BLaER1 (cell line): ENCODE measurements around the gene RPS24.

Experiments used
- H3K27ac ChIP-seq: shearing (Covaris generic); formaldehyde crosslinking; 2 replicates; pipeline ENCODE4 v1.8.1; 2022
- H3K27me3 ChIP-seq: shearing (Covaris generic); formaldehyde crosslinking; 2 replicates; pipeline ENCODE4 v1.8.1; 2022
- H3K36me3 ChIP-seq: shearing (Covaris generic); formaldehyde crosslinking; 2 replicates; pipeline ENCODE4 v1.8.1; 2022
- H3K4me1 ChIP-seq: shearing (Covaris generic); formaldehyde crosslinking; 2 replicates; pipeline ENCODE4 v1.8.1; 2022
- H3K4me2 ChIP-seq: shearing (Covaris generic); formaldehyde crosslinking; 2 replicates; pipeline ENCODE4 v1.8.1; 2022
- H3K4me3 ChIP-seq: shearing (Covaris generic); formaldehyde crosslinking; 2 replicates; pipeline ENCODE4 v1.8.1; 2022
- H3K9ac ChIP-seq: shearing (Covaris generic); formaldehyde crosslinking; 2 replicates; pipeline ENCODE4 v1.8.1; 2022
- H3K9me3 ChIP-seq: shearing (Covaris generic); formaldehyde crosslinking; 2 replicates; pipeline ENCODE4 v1.8.1; 2022
- H4K20me1 ChIP-seq: shearing (Covaris generic); formaldehyde crosslinking; 2 replicates; pipeline ENCODE4 v1.8.1; 2022
- Cebpa-rat ChIP-seq: shearing (Covaris generic); IDR thresholded peaks from 2 replicates; pipeline ENCODE4 v1.8.1; 2022

The RPS24 gene

DNA sequence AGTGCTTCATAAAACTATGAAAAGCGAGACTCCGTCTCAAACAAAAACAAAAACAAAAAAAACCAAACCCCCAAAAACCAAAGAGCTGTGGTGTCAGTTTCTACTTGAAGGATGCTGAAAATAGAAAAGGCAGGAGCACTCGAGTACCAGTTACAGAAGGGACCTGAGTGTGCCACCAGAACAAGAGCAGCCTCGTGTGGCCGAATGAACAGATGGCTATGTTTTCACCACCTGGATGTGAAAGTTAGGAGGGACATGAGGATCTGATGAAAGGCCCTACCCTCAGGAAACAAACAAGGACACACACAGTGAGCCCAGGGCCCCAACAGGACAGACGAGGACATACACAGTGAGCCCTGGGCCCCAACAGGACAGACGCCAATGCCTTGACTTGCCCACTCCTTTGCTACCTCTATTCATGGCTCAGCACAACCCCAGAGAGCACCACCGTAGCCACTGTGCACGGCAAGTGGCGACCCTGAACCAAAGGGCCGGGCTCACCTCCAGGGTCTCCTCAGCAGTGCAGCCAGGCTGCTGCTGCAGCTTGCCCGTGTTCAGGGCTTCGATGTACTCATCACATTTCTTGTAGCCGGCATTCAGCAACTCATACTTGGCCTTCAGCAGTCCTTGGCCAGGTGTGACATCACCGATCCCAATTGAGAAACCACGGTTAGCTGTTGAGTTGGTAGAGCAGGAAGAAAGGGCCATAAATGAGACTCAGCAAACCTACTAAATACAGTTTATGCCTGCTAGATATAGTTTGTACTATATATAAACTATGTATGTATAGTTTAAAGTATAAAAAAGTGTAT is 29.2 kb upstream of the RPS24 start:
- Histone ChIP-seq H3K27me3 (no peaks in the 10 kb centered on the region), H3K36me3 (peaks cover 96% of the 10 kb centered on the region)

DNA sequence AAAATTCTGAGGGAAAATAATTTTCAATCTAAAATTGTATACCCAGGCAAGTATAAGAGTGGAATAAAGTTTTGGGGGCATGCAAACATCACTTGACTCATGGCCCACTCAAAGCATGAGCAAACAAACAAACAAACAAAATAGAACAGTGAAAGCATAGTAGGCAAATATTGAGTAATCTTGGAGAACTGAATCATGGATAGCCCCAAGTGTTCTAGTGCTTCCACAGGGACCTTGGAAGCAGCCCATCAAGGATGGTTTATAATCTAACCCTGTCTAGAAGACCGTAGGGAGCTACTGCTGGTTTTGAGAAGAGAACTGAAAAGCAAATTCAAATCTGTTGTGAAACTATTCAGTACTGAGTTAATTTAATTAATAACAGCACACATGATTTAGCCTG is 26.5 kb upstream of the RPS24 start:
- Histone ChIP-seq H4K20me1 (no peaks in the 10 kb centered on the region), H3K4me3 (no peak overlapping the region), H3K36me3 (peaks cover 96% of the 10 kb centered on the region), H3K9me3 (no peaks in the 10 kb centered on the region), H3K27ac (no peak overlapping the region), H3K4me1 (no peaks in the 10 kb centered on the region), H3K9ac (no peak overlapping the region), H3K4me2 (no peak overlapping the region), H3K27me3 (no peaks in the 10 kb centered on the region)
- TF ChIP-seq Cebpa-rat = no peak

More for the DNA sequence above, 29.2 kb upstream of the RPS24 start:
- Histone ChIP-seq H3K4me1 (no peaks in the 10 kb centered on the region), H3K9me3 (peaks cover under 1% of the 10 kb centered on the region; the same call in 1 of the 2 replicates), H3K4me2 (no peak overlapping the region), H4K20me1 (peaks cover 6% of the 10 kb centered on the region; the same call in 1 of the 2 replicates), H3K4me3 (no peak overlapping the region), H3K9ac (no peak overlapping the region), H3K27ac (no peak overlapping the region)
- no peak for TF ChIP-seq Cebpa-rat

DNA sequence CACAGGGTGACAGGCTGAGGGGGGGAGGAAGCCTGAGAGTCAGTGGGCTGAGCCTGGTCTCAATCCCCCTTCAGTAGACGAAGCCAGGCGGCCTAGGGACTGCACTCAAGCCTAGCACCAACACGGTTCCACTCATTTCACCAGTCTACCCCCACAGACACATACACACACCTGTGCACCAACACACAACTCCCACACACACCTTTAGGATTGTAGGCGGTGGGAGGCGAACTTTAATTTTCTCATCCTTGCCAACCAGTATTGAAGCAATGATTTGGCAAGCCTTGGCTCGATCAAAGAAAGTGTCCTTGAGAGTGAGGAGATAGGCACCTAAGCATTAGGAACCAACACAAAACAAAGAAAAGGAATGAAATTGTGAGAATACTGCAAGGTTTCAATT is 24.0 kb upstream of the RPS24 start:
- H3K4me2 ChIP-seq = no peak overlapping the region
- H4K20me1 ChIP-seq = no peaks in the 10 kb centered on the region
- no peak for TF ChIP-seq Cebpa-rat
- H3K27me3 ChIP-seq = no peaks in the 10 kb centered on the region
- H3K4me3 ChIP-seq = no peak overlapping the region
- no peaks in the 10 kb centered on the region for H3K9me3 ChIP-seq
- no peak overlapping the region for H3K27ac ChIP-seq
- H3K9ac ChIP-seq = no peak overlapping the region
- H3K36me3 ChIP-seq = peaks cover 96% of the 10 kb centered on the region
- H3K4me1 ChIP-seq = no peaks in the 10 kb centered on the region

DNA sequence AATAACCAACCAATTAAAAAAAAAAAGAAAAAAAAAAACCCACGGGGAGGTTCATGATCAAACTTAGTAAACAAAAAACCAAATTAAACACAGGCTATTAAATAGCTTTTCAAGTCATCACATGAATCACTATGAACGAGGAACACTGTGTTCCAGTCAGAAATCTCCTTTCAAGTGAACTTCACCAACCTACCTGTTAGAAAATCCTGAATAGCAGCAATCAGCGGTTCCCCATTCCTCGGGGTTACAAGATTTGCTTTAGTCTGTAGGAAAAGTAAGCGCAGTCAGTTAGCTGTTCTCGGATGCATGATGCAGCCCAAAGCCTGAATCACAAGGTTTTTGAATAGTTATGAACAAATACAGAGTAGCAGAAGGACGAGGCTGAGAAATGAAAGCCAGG is 23.4 kb upstream of the RPS24 start:
- Histone ChIP-seq H3K36me3 (peaks cover 96% of the 10 kb centered on the region), H3K27me3 (no peaks in the 10 kb centered on the region), H4K20me1 (no peaks in the 10 kb centered on the region), H3K4me1 (no peaks in the 10 kb centered on the region), H3K4me2 (no peak overlapping the region), H3K4me3 (no peak overlapping the region), H3K27ac (no peak overlapping the region), H3K9ac (no peak overlapping the region), H3K9me3 (no peaks in the 10 kb centered on the region)
- TF ChIP-seq Cebpa-rat = no peak

DNA sequence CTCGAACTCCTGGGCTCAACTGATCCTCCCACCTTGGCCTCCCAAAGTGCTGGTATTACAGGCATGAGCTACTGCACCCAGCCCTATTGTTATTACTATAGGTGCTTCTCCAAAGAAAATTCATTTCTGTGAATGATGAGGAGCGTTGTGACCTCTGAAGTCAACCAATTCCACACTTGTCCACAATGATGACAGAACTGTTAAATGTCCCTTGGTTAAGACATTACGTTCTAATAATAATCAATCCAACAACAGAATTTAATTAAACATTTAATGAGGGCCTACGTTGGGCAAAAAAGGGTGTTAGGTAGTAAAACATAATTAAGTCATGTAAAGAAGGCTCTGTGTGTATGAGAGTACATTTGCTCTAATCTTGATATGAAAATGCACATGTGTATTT is 22.6 kb upstream of the RPS24 start:
- no peak overlapping the region for H3K27ac ChIP-seq
- no peak overlapping the region for H3K9ac ChIP-seq
- H3K27me3 ChIP-seq = no peaks in the 10 kb centered on the region
- H4K20me1 ChIP-seq = no peaks in the 10 kb centered on the region
- H3K4me3 ChIP-seq = no peak overlapping the region
- no peak for TF ChIP-seq Cebpa-rat
- no peak overlapping the region for H3K4me2 ChIP-seq
- no peaks in the 10 kb centered on the region for H3K4me1 ChIP-seq
- H3K36me3 ChIP-seq = peaks cover 96% of the 10 kb centered on the region
- no peaks in the 10 kb centered on the region for H3K9me3 ChIP-seq

DNA sequence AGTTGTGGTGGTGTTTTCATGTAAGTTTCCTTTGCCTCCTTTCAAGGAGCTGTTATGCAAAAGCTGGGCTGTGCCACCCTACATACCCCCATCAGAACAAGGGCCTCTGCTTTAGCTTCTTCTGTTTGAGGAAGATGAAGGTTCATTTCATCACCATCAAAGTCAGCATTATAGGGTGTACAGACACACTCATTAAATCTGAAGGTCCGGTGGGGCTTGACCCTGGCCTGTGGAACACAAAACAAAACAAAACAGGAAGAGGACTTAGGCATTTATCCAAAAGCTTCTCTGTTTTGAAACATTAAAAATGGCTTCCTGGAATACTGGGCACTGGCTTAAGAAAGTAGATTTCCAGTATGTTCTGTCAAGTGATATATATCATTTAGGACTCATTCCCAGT is 20.1 kb upstream of the RPS24 start:
- no peak overlapping the region for H3K4me2 ChIP-seq
- peaks cover 100% of the 10 kb centered on the region for H3K36me3 ChIP-seq
- no peaks in the 10 kb centered on the region for H4K20me1 ChIP-seq
- no peak for TF ChIP-seq Cebpa-rat
- no peak overlapping the region for H3K9ac ChIP-seq
- no peak overlapping the region for H3K27ac ChIP-seq
- no peaks in the 10 kb centered on the region for H3K4me1 ChIP-seq
- H3K27me3 ChIP-seq = no peaks in the 10 kb centered on the region
- no peaks in the 10 kb centered on the region for H3K9me3 ChIP-seq
- no peak overlapping the region for H3K4me3 ChIP-seq

DNA sequence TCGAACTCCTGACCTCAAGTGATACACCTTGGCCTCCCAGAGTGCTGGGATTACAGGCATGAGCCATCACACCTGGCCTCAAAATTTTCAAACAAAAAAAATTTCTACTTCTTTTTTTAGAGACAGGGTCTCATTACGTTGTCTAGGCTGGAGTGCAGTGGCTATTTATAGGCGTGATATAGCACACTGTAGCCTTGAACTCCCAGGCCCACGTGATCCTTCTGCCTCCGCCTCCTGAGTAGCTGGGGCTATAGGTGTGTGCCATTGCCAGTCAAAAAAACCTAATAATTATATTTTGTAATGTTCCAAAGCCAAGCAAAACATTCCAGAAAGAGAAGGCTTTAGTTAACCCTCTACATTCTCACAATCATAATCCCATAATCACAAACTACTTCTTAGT is 18.1 kb upstream of the RPS24 start:
- no peak overlapping the region for H3K27ac ChIP-seq
- no peak overlapping the region for H3K9ac ChIP-seq
- no peak for TF ChIP-seq Cebpa-rat
- no peaks in the 10 kb centered on the region for H4K20me1 ChIP-seq
- no peaks in the 10 kb centered on the region for H3K4me1 ChIP-seq
- H3K4me2 ChIP-seq = no peak overlapping the region
- no peaks in the 10 kb centered on the region for H3K9me3 ChIP-seq
- H3K4me3 ChIP-seq = no peak overlapping the region
- H3K27me3 ChIP-seq = no peaks in the 10 kb centered on the region
- H3K36me3 ChIP-seq = peaks cover 100% of the 10 kb centered on the region

DNA sequence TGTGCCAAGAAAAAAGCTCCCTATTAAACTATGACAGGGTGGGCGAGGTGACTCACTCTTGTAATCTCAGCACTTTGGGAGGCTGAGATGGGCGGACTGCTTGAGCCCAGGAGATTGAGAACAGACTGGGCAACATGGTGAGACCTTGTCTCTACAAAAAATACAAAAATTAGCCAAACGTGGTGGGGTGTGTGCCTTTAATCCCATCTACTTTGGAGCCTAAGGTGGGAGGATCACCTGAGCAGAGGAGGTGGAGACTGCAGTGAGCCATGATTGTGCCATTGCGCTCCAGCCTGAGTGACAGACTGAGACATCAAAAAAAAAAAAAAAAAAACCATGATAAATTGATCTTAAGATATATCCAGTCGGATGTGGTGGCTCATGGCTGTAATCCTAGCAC is 15.8 kb upstream of the RPS24 start:
- no peak for TF ChIP-seq Cebpa-rat
- Histone ChIP-seq H3K36me3 (peaks cover 100% of the 10 kb centered on the region), H4K20me1 (no peaks in the 10 kb centered on the region)

DNA sequence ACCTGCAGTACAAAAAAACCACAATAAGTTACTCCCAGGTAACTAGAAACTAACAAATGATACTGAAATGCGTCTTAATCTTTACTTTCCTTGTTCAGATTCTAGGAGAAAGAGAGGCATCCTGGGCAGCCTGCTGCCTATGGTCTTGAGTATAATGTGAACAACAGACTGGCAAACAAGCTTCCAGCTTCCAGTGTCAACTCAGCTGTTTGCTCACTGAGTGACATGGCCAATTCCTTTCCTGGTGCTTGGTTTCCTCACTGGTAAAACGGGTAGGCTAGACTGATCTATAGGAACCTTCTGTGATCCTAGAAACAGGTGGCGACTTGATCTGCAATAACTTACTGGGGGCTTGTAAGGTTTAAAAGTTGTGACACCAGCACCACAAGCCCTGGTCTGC is 14.4 kb upstream of the RPS24 start:
- no peak for TF ChIP-seq Cebpa-rat
- Histone ChIP-seq H3K27ac (no peak overlapping the region), H3K9ac (no peak overlapping the region), H4K20me1 (no peaks in the 10 kb centered on the region), H3K4me1 (no peaks in the 10 kb centered on the region), H3K36me3 (peaks cover 100% of the 10 kb centered on the region), H3K4me3 (no peak overlapping the region), H3K4me2 (no peak overlapping the region), H3K27me3 (no peaks in the 10 kb centered on the region), H3K9me3 (no peaks in the 10 kb centered on the region)

More for the DNA sequence above, 15.8 kb upstream of the RPS24 start:
- Histone ChIP-seq H3K27me3 (no peaks in the 10 kb centered on the region), H3K4me1 (no peaks in the 10 kb centered on the region), H3K9ac (no peak overlapping the region), H3K9me3 (no peaks in the 10 kb centered on the region), H3K4me2 (no peak overlapping the region), H3K27ac (no peak overlapping the region), H3K4me3 (no peak overlapping the region)

DNA sequence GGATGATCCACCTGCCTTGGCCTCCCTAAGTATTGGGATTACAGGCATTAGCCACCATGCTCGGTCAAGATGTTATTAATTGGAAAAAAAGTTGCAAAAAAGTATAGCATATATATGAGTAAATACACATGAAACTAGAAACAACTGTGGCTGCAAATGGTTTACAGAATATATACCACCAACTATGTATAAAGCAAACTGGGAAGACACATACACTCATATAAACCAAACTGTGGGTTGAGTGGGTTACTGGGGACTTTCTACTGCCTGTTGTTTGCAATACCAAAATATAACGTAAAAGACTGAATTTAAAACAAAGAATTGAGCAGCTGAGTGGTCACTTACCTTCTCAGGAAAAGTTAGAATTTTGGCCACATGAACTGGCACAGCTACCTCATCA is 12.5 kb upstream of the RPS24 start:
- H4K20me1 ChIP-seq = peaks cover 3% of the 10 kb centered on the region; the same call in 1 of the 2 replicates
- H3K4me3 ChIP-seq = no peak overlapping the region

DNA sequence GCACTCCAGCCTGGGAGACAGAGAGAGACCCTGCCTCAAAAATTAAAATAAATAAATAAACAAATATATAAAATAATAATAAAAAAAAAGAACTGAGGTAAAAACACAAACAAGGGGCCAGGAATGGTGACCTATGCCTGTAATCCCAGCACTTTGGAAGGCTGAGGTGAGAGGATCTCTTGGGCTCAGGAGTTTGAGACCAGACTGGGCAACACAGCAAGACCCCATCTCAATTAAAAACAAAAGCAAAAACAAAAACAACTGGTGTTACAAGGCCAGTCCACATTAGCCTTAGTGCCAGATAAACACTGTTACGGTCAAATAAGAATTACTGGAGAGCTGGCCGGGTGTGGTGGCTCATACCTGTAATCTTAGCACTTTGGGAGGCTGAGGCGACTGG is 9.9 kb upstream of the RPS24 start:
- Histone ChIP-seq H3K4me2 (no peak overlapping the region), H3K27me3 (no peaks in the 10 kb centered on the region), H3K36me3 (peaks cover 88% of the 10 kb centered on the region), H3K4me1 (peaks cover 15% of the 10 kb centered on the region), H3K9ac (no peak overlapping the region), H3K4me3 (no peak overlapping the region), H4K20me1 (peaks cover 18% of the 10 kb centered on the region; the same call in 1 of the 2 replicates), H3K9me3 (no peaks in the 10 kb centered on the region), H3K27ac (no peak overlapping the region)
- no peak for TF ChIP-seq Cebpa-rat

More for the DNA sequence above, 12.5 kb upstream of the RPS24 start:
- no peaks in the 10 kb centered on the region for H3K4me1 ChIP-seq
- TF ChIP-seq Cebpa-rat = no peak
- peaks cover 100% of the 10 kb centered on the region for H3K36me3 ChIP-seq
- no peaks in the 10 kb centered on the region for H3K9me3 ChIP-seq
- no peaks in the 10 kb centered on the region for H3K27me3 ChIP-seq
- no peak overlapping the region for H3K27ac ChIP-seq
- no peak overlapping the region for H3K4me2 ChIP-seq
- H3K9ac ChIP-seq = no peak overlapping the region
